Stomach (tissue), 4 donors: ENCODE results near the gene PRAME.

Experiments used
- EP300 ChIP-seq: sonication (generic); formaldehyde crosslinking; IDR thresholded peaks from one replicate; pipeline ENCODE4 v1.6.1; 2017; ENCODE audit warnings: antibody characterized with exemption
- TF ChIP-seq, protein P1 (sequence below), 7 experiments: fragments of 450-650 bp in 4 of 7; fragments of 200-600 bp in 3 of 7; sonication (generic) in 3 of 7; IDR thresholded peaks; one replicate each; pipeline ENCODE4 v1.5.1; 2016 to 2019; ENCODE audit warnings: antibody characterized with exemption in 7 of 7, control low read depth in 2 of 7, mild to moderate bottlenecking in 1 of 7

- TF ChIP-seq, protein P1, sequence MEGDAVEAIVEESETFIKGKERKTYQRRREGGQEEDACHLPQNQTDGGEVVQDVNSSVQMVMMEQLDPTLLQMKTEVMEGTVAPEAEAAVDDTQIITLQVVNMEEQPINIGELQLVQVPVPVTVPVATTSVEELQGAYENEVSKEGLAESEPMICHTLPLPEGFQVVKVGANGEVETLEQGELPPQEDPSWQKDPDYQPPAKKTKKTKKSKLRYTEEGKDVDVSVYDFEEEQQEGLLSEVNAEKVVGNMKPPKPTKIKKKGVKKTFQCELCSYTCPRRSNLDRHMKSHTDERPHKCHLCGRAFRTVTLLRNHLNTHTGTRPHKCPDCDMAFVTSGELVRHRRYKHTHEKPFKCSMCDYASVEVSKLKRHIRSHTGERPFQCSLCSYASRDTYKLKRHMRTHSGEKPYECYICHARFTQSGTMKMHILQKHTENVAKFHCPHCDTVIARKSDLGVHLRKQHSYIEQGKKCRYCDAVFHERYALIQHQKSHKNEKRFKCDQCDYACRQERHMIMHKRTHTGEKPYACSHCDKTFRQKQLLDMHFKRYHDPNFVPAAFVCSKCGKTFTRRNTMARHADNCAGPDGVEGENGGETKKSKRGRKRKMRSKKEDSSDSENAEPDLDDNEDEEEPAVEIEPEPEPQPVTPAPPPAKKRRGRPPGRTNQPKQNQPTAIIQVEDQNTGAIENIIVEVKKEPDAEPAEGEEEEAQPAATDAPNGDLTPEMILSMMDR (IDR thresholded peaks at IDR 0.05): no peak
- no peak for TF ChIP-seq EP300
These were observed 15.3 kb upstream of the PRAME start for GRCh38 chr22:22574361-22574760.
